GM18499 (cell line): Measurements from ENCODE around the gene NCDN.
"Not testable (repeated sequence)": the region's sequence is repeated elsewhere in the genome, so short reads cannot be mapped to it uniquely, and the experiment has no call there.

Experiments
- ATAC-seq: cut with Tn5 transposase; IDR thresholded peaks from one replicate; pipeline ENCODE4 v1.9.1; 2021; ENCODE audit warnings: moderate number of reproducible peaks; ENCODE audit not compliant: insufficient read depth, unreplicated experiment

NCDN gene

DNA sequence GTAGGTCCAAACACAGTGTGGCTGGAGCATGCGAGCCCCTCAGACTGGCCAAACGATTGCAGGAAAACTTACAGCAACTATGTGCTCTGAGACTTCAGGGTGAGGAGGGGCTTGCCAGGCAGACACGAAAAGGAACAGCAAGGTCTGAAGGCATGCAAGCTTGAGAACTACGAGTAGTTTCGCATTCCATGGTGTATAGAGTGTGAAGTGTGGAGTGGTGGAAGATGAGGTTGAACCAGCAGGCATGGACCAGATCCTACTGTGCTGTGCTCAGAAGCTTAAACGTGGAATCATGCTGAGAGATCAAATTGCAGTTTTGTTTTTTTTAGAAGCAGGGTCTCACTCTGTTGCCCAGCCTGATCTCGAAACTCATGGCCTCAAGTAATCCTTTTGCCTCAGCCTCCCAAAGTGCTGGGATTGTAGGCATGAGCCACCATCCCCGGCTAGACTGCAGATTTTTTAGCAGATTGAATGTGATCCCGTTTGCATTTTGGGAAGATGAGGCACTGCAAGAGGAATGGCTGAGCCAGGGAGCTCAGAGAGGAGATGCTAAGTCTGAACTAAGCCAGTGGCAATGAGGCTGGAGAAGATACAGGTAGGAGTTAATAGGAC is 10.5 kb downstream of the NCDN start:
- ATAC-seq = no peak

- no peak for ATAC-seq
These were observed 11.4 kb downstream of the NCDN start for GRCh38 chr1:35568975-35569395.

DNA sequence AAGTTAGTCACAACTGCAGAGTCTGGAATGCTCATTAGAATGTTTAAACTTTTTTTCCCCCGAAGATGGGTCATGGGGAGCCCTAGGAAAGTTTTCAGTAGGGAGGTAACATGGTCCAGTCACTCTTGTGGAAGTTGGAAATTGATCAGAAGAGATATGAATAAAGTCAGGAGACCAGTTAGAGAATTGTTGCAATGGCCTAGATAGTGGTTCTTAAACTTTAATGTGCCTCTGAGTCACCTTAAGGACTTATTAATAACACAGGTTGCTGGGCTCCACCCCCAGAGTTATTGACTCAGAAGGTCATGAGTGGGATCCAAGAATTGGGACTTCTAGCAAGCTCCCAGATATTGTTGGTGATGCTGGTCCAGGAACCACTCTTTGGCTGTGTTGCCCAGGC is 12.3 kb downstream of the NCDN start:
- no peak for ATAC-seq

GRCh38 chr1:35570589-35571137 is 13.1 kb downstream of the NCDN start:
- ATAC-seq = no peak

GRCh38 chr1:35571263-35571662 is 13.7 kb downstream of the NCDN start:
- ATAC-seq = no peak

DNA sequence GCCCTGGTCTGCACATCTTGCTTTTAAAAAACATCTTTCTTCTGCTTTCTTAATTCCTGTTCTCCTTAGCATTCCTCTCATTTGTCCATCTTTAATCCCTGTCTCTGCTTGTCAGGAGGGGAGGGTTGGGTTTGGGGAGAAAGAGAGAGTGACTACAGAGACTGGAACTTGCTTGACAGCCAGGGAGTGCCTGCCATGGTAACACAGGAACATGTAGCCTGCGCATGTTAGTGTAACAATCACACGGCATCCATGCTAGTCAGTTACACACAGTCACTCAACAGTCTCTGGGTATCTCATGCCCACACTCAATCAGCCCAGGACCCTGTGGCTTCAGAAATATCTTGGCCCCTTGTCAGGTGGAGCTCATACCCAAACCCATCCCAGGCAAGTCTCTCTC is 14.7 kb downstream of the NCDN start:
- no peak for ATAC-seq

GRCh38 chr1:35573198-35574124 is 15.9 kb downstream of the NCDN start, which contains the start of gene TFAP2E:
TFAP2E (plus strand) TSS chr1:35573314; CDS start chr1:35573578, 264 bp downstream.
- ATAC-seq = no peak

GRCh38 chr1:35574125-35574654 is 16.6 kb downstream of the NCDN start:
- no peak for ATAC-seq

DNA sequence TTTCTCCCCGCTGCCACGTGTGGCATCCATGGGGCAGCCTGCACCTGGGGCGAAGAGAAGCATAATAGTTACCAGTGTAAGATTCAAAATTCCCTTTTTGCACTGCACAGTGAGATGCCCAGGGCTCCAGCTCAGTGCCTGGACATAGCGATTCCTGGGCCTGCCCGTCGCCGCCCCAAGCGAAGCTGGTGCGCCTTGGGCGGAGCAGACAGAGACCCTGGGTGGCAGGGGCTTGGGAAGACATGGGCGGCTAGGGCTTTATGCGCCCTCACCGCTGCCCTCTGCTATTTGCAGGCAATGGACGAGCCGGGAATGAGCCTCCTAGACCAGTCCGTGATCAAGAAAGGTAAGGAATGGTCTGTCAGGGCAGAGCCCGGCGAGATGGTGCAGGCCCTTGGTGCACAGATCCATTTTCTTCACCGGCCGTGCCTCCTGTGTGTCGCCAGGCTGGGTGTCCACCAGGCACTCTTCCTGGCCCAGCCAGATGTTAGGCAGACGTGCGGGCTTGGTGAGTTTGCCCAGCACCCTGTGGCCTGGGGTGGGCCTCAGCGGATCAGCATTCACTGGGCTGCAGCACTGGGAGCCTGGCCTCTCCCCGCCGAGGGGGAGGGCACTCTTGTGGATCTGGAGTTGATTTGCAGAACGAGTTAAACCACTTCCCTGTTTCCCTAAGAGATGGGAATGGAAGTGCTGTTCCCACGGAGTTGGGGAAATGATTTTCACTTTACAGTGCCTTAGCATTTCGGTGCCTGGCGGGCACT is 17.2 kb downstream of the NCDN start:
- ATAC-seq = no peak

- no peak for ATAC-seq
These were observed 17.9 kb downstream of the NCDN start for GRCh38 chr1:35575416-35575958.

DNA sequence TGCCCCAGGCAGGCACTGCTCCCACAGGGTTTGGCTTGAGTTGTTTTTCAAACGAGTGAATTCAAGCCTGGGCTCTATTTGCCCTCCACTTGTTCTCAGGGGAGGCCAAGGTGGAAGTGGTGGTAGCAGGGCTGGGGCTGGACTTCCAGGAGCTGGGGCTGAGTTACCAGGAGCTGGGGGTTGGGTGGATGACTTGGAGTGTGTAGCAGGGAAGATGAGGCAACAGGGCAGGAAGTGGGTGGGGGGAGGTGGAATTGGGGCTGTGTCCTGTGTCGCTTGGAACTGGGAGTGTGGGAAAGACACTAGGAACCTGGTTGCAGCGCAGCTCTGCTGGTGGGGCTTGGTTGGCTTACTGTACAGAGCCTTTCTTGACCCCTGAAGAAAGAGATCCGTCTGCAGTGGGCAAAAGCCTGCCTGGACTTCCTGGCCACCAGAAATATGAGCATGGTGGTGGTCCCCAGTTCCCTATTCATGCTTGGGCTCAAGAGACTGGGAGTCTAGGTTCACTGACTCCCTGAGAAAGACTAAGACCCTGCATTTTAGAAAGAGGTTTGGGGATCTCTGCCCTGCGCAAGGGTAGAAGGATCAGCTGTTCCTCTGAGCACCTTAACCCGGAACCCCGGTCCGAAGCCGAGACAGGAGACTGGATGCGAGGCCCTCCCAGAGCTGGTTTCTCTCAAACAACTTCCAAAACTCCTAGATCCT is 18.6 kb downstream of the NCDN start:
- no peak for ATAC-seq

- ATAC-seq = not testable (repeated sequence)
These were observed 19.1 kb downstream of the NCDN start for GRCh38 chr1:35576766-35577070.

GRCh38 chr1:35577071-35577998 is 19.7 kb downstream of the NCDN start:
- ATAC-seq = no peak

- no peak for ATAC-seq
These were observed 23.4 kb downstream of the NCDN start for GRCh38 chr1:35580949-35581388.

GRCh38 chr1:35581621-35582020 is 24.0 kb downstream of the NCDN start:
- not testable (repeated sequence) for ATAC-seq

- no peak for ATAC-seq
These were observed 27.7 kb downstream of the NCDN start for GRCh38 chr1:35585281-35585680.

- not testable (repeated sequence) for ATAC-seq
These were observed 28.2 kb downstream of the NCDN start for GRCh38 chr1:35585805-35586204.

DNA sequence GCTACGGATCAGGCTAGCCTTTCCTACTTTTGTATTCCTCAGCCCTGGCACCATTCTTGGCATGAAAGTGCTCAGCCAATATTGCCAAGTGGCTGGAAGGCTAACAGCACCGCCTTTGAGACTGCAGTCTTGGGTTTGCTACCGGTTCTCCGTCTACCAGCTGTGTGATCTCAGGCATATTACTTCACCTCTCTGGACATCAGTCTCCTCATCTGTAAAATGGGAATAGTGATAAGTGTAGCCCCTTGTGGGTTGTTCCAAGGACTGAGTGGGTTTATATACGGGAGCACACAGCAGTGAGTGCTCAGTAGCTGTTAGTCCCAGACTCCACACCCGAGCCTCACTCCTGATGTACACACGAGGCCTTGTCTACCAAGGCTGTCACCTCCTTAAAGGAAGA is 29.2 kb downstream of the NCDN start:
- no peak for ATAC-seq
